Neural progenitor cell (in vitro differentiated cells): Measurements from ENCODE around the gene GOLGA5. TPM values are rescaled to one million over a fixed set of nuclear protein-coding genes. Genes with fewer than 3 reads are reported as not detected.

Experiments
- DNase-seq: peaks from one replicate; pipeline ENCODE4 v3.0.0-alpha.2; 2016; ENCODE audit warnings: low spot score
- H2AFZ ChIP-seq: fragments of 200-600 bp; sonication (generic); replicated peaks from 2 replicates; pipeline ENCODE4 v1.6.1; 2016; ENCODE audit warnings: antibody characterized with exemption
- H3F3A ChIP-seq: fragments of 200-600 bp; sonication (generic); 2 replicates; pipeline ENCODE4 v1.6.1; 2016; ENCODE audit warnings: antibody characterized with exemption, low read depth
- H3K27ac ChIP-seq: fragments of 200-600 bp; sonication (generic); 2 replicates; pipeline ENCODE4 v1.5.1; 2016; ENCODE audit warnings: mild to moderate bottlenecking
- H3K27me3 ChIP-seq: fragments of 200-600 bp; sonication (generic); 2 replicates; pipeline ENCODE4 v1.6.1; 2016; ENCODE audit warnings: mild to moderate bottlenecking, moderate library complexity
- H3K36me3 ChIP-seq: fragments of 200-600 bp; sonication (generic); 2 replicates; pipeline ENCODE4 v1.5.1; 2016
- H3K4me1 ChIP-seq: fragments of 200-600 bp; sonication (generic); 2 replicates; pipeline ENCODE4 v1.6.1; 2016; ENCODE audit warnings: mixed run types
- H3K4me2 ChIP-seq: fragments of 200-600 bp; sonication (generic); 2 replicates; pipeline ENCODE4 v1.6.1; 2016
- H3K4me3 ChIP-seq: fragments of 200-600 bp; sonication (generic); 2 replicates; pipeline ENCODE4 v1.5.1; 2016
- H3K79me2 ChIP-seq: fragments of 200-600 bp; sonication (generic); 2 replicates; pipeline ENCODE4 v1.6.1; 2016; ENCODE audit warnings: low read depth
- H3K9ac ChIP-seq: fragments of 200-600 bp; sonication (generic); 2 replicates; pipeline ENCODE4 v1.6.1; 2016
- H3K9me3 ChIP-seq: fragments of 200-600 bp; sonication (generic); 2 replicates; pipeline ENCODE4 v1.5.1; 2016; ENCODE audit warnings: low read depth
- H4K20me1 ChIP-seq: fragments of 200-600 bp; sonication (generic); 2 replicates; pipeline ENCODE4 v1.6.1; 2016; ENCODE audit warnings: low read depth
- H3K27ac Mint-ChIP-seq: 3 replicates; pipeline ENCODE4 v1.8.0; 2021; ENCODE audit warnings: mixed read lengths
- H3K27me3 Mint-ChIP-seq: 2 replicates; pipeline ENCODE4 v1.8.0; 2022; ENCODE audit warnings: low read depth, mild to moderate bottlenecking, inconsistent platforms, moderate library complexity, mixed read lengths; ENCODE audit not compliant: insufficient read depth
- H3K36me3 Mint-ChIP-seq: 3 replicates; pipeline ENCODE4 v1.8.0; 2021; ENCODE audit warnings: mixed read lengths
- H3K4me1 Mint-ChIP-seq: 3 replicates; pipeline ENCODE4 v1.8.0; 2021; ENCODE audit warnings: mixed read lengths
- H3K4me3 Mint-ChIP-seq: 3 replicates; pipeline ENCODE4 v1.8.0; 2021; ENCODE audit warnings: mild to moderate bottlenecking, moderate library complexity, mixed read lengths
- H3K9me3 Mint-ChIP-seq: 3 replicates; pipeline ENCODE4 v1.8.0; 2020; ENCODE audit warnings: mixed read lengths
- CTCF ChIP-seq: fragments of 200-600 bp; sonication (generic); IDR thresholded peaks from 2 replicates; pipeline ENCODE4 v1.5.1; 2017; ENCODE audit warnings: antibody characterized with exemption, mild to moderate bottlenecking
- EZH2 ChIP-seq: fragments of 200-600 bp; sonication (generic); IDR thresholded peaks from 2 replicates; pipeline ENCODE4 v1.6.1; 2017; ENCODE audit warnings: antibody characterized with exemption, mild to moderate bottlenecking, moderate library complexity
- EZH2phosphoT487 ChIP-seq: fragments of 200-600 bp; sonication (generic); IDR thresholded peaks from 2 replicates; pipeline ENCODE4 v1.6.1; 2017; ENCODE audit warnings: antibody characterized with exemption
- total RNA-seq: library from RNA; depleted of rRNA; stranded (reverse); fragments of >200 nt; gene quantifications from 2 replicates; pipeline ENCODE4 v1.2.3, GENCODE V29; 2015; ENCODE audit warnings: low replicate concordance

Gene GOLGA5
- total RNA-seq, 1 donor from 2014 or later = 34.2 TPM

- H3F3A ChIP-seq = peaks cover 13% of the 10 kb centered on the region
- H4K20me1 ChIP-seq = no peaks in the 10 kb centered on the region
- TF ChIP-seq CTCF (no peak), EZH2phosphoT487 (no peak), EZH2 (no peak)
- no peak overlapping the region for H3K4me3 Mint-ChIP-seq
- no peak overlapping the region for H3K4me2 ChIP-seq
- H3K27me3 ChIP-seq = peaks cover 19% of the 10 kb centered on the region
- no peaks in the 10 kb centered on the region for H3K79me2 ChIP-seq
- H3K36me3 ChIP-seq = no peaks in the 10 kb centered on the region
- no peak overlapping the region for H3K9ac ChIP-seq
- H3K36me3 Mint-ChIP-seq = no peaks in the 10 kb centered on the region
- no peak overlapping the region for H3K4me3 ChIP-seq
- H3K27ac Mint-ChIP-seq = no peak overlapping the region
- no peaks in the 10 kb centered on the region for H3K9me3 ChIP-seq
- no peak overlapping the region for H2AFZ ChIP-seq
- no peaks in the 10 kb centered on the region for H3K27me3 Mint-ChIP-seq
- no peak overlapping the region for H3K27ac ChIP-seq
- peaks cover 13% of the 10 kb centered on the region for H3K4me1 Mint-ChIP-seq
- peaks cover 24% of the 10 kb centered on the region for H3K4me1 ChIP-seq
- no peak for DNase-seq
- peaks cover 2% of the 10 kb centered on the region for H3K9me3 Mint-ChIP-seq
Observed at GRCh38 chr14:92874962-92875661, 81.0 kb downstream of the GOLGA5 start.

- Histone ChIP-seq H3K36me3 (no peaks in the 10 kb centered on the region), H3K27ac (no peak overlapping the region), H3K27me3 (peaks cover 19% of the 10 kb centered on the region), H3K79me2 (no peaks in the 10 kb centered on the region), H3K4me1 (peaks cover 24% of the 10 kb centered on the region), H3K9ac (no peak overlapping the region), H2AFZ (no peak overlapping the region), H4K20me1 (no peaks in the 10 kb centered on the region), H3K4me2 (peak overlapping the region; percentile 50), H3K9me3 (no peaks in the 10 kb centered on the region), H3K4me3 (no peak overlapping the region), H3F3A (peaks cover 13% of the 10 kb centered on the region)
- peak; percentile 73 for DNase-seq
- H3K4me3 Mint-ChIP-seq = no peak overlapping the region
- peaks cover 2% of the 10 kb centered on the region for H3K9me3 Mint-ChIP-seq
- peak overlapping the region; percentile 72 for H3K27ac Mint-ChIP-seq
- H3K27me3 Mint-ChIP-seq = no peaks in the 10 kb centered on the region
- TF ChIP-seq CTCF (no peak), EZH2 (no peak), EZH2phosphoT487 (no peak)
- peaks cover 13% of the 10 kb centered on the region for H3K4me1 Mint-ChIP-seq
- H3K36me3 Mint-ChIP-seq = no peaks in the 10 kb centered on the region
Observed at GRCh38 chr14:92877757-92878431, 83.8 kb downstream of the GOLGA5 start.

GRCh38 chr14:92880351-92880750 is 86.2 kb downstream of the GOLGA5 start:
- TF ChIP-seq EZH2 (no peak), EZH2phosphoT487 (no peak), CTCF (no peak)
- Mint-ChIP-seq H3K9me3 (no peaks in the 10 kb centered on the region), H3K27me3 (peaks cover 2% of the 10 kb centered on the region), H3K4me1 (peaks cover 13% of the 10 kb centered on the region), H3K27ac (no peak overlapping the region), H3K36me3 (no peaks in the 10 kb centered on the region), H3K4me3 (no peak overlapping the region)
- Histone ChIP-seq H3K27me3 (peaks cover 19% of the 10 kb centered on the region), H3K9me3 (no peaks in the 10 kb centered on the region), H3K4me2 (no peak overlapping the region), H3K27ac (no peak overlapping the region), H3K79me2 (no peaks in the 10 kb centered on the region), H3K9ac (no peak overlapping the region), H3F3A (peaks cover 13% of the 10 kb centered on the region), H3K4me3 (no peak overlapping the region), H3K36me3 (no peaks in the 10 kb centered on the region), H2AFZ (peak overlapping the region; percentile 53), H3K4me1 (peaks cover 24% of the 10 kb centered on the region), H4K20me1 (no peaks in the 10 kb centered on the region)
- DNase-seq = no peak
